GM19463 (cell line): Measurements from ENCODE around the gene MINK1.
A peak's percentile ranks its signal among the peaks of the same experiment; 100 is the strongest.

Source experiments
- ATAC-seq: cut with Tn5 transposase; IDR thresholded peaks from one replicate; pipeline ENCODE4 v1.9.1; 2021; ENCODE audit warnings: mild to moderate bottlenecking, moderate library complexity; ENCODE audit not compliant: unreplicated experiment

MINK1 gene

GRCh38 chr17:4810696-4811290 is 22.3 kb upstream of the MINK1 start:
- no peak for ATAC-seq

GRCh38 chr17:4811471-4811870 is 21.7 kb upstream of the MINK1 start:
- no peak for ATAC-seq

GRCh38 chr17:4812690-4813089 is 20.4 kb upstream of the MINK1 start:
- ATAC-seq: no peak

- no peak for ATAC-seq
These were observed 18.0 kb upstream of the MINK1 start for GRCh38 chr17:4815043-4815675.

GRCh38 chr17:4816826-4817225 is 16.3 kb upstream of the MINK1 start:
- no peak for ATAC-seq

- no peak for ATAC-seq
These were observed 14.9 kb upstream of the MINK1 start for GRCh38 chr17:4818276-4818675.

- no peak for ATAC-seq
These were observed 10.3 kb upstream of the MINK1 start for GRCh38 chr17:4822835-4823234.

GRCh38 chr17:4823373-4824089 is 9.6 kb upstream of the MINK1 start:
- no peak for ATAC-seq

- ATAC-seq: no peak
These were observed 5.7 kb upstream of the MINK1 start for GRCh38 chr17:4827399-4827798.

- peak; percentile 23 for ATAC-seq
These were observed 337 bp upstream of the MINK1 start for GRCh38 chr17:4832829-4833177.

GRCh38 chr17:4833941-4834680 is 971 bp downstream of the MINK1 start:
- no peak for ATAC-seq

GRCh38 chr17:4834681-4835020 is 1.5 kb downstream of the MINK1 start:
- no peak for ATAC-seq

GRCh38 chr17:4836221-4836620 is 3.1 kb downstream of the MINK1 start:
- no peak for ATAC-seq

GRCh38 chr17:4837471-4838308 is 4.5 kb downstream of the MINK1 start:
- no peak for ATAC-seq

- no peak for ATAC-seq
These were observed 5.2 kb downstream of the MINK1 start for GRCh38 chr17:4838309-4838785.

- ATAC-seq: no peak
These were observed 6.1 kb downstream of the MINK1 start for GRCh38 chr17:4839221-4839620.

GRCh38 chr17:4839965-4840892 is 7.1 kb downstream of the MINK1 start:
- ATAC-seq: no peak

- no peak for ATAC-seq
These were observed 7.7 kb downstream of the MINK1 start for GRCh38 chr17:4840893-4841242.

GRCh38 chr17:4842376-4842775 is 9.2 kb downstream of the MINK1 start:
- no peak for ATAC-seq
